ENCODE measurements around the gene ITPA.
"Not testable (repeated sequence)": the region's sequence is repeated elsewhere in the genome, so short reads cannot be mapped to it uniquely, and the experiment has no call there.

Gene ITPA

DNA sequence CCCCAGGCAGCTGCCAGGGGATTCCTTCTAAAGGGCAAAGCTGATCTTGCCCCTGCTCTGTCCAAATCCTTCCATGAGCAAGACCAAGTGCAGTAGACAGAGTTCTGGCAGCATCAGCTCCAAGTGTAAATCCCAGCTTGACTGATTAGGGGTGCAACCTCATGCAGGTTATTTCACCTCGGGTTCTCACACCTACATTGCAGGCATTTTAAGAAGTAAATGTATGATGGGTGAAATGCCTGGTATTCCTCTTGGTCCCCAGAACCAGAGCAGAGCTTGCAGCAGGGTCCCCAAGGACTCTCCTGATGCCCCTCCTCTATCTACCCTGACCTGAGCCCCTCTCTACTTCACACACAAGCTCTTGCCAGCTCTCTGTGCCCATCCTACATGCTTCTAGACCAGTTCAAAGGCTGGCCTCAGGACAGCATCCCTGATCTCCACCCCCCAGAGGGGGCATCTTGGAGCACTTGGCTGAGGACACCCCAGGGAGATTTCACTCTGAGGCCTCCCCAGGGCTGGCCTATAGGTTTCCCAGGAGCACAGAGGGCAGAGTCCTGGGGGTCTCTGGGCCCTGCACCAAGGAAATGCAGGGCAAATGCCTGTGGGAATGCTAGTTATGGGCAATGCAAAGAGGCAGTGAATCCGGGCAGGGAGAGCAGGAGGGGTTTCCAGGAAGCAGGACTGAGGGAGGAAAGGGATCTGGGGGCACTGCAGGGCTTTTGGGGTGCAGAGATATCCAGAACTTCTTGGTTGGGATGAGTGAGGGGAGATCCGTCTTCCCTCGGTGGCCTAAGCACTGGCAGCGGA is 37.0 kb upstream of the ITPA start:
- no peak for DNase-seq (ENCODE audit: low read depth, low spot score)
- H3K4me3 ChIP-seq (ENCODE audit: low read length): peak overlapping the region; percentile 71

DNA sequence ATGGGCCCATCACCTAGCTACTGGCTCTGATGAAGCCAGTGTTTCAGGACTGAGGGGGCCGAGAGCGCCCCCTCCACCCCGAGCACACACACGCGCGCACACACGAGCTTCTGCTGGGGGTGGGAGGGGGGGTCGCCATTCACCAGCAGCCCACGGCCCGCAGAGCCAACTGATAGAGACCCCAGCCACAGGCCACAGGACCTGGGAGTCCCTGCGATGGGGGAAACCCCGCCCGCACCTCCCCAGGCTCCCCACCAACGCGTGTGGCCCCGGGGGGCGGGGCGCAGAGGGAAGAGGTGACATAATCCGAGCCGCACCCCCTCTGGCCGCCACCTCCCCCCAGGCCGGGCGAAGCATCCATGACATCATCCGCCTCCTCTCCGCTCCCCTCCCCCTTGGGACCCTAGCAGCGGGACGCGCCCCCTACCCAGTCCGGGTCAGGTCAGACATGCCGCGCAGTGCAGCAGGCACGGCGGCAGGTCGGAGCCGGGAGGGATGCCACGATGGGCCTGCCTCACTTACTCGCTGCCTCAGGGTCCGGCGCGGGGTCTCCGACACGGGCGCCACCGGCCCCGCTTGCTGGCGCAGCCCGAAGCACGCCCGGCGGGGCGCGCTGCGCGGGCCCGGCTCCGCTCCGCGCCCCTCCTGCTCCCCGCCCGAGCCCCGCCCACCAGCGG is 36.2 kb upstream of the ITPA start, which contains the start of gene LZTS3:
Gene LZTS3 (minus strand): TSS at position 617 of the 677 bp plus-strand sequence. CDS start 6,386 bp downstream, outside the sequence.
- peak; percentile 45 for DNase-seq (ENCODE audit: low read depth, low spot score)

DNA sequence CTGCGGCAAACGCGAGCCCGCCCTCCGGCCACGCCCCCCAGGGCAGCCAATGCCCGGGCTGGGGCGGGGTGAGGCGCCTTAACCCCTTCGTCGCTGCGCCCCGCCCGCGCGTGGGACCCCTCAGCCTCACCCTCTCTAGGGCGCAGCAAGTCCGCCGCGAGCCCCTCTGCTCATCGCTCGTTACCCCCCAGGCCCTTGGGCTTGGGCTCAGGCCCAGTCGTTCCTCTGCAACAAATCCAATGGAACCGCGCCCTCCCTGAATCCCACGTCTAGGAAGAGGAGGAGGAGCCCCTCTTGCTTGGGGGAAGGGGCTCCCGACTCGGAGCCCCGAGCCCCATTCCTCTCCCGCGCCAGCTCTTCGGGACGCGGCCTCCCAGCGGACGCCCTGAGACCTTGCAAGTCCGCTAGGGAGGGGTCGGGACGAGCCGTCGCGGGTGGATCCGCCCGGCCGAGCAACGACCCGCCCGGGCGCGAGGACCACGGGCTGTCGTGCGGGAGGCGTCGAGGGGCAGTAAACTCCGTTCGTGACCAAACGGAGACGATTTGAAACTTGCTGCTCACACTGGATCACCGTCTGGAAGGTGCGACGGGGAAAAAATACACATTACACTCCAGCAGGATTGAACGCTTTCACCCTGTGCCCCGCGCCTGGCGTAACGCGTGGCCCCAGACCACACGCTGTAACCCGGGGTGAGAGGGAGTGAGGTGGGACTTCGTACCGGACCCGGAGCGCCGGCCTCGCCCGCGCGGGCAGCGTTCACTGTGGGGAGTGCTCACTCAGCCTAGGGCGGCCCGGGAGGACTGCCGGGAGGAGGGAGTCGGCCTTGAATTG is 35.5 kb upstream of the ITPA start:
- DNase-seq (ENCODE audit: low read depth, low spot score): peak; percentile 72
- peak overlapping the region; percentile 79 for H3K4me3 ChIP-seq (ENCODE audit: low read length)

More for the DNA sequence above, 36.2 kb upstream of the ITPA start, which contains the start of gene LZTS3:
- peak within 1 kb of the TSS; percentile 79 for H3K4me3 ChIP-seq (ENCODE audit: low read length)

DNA sequence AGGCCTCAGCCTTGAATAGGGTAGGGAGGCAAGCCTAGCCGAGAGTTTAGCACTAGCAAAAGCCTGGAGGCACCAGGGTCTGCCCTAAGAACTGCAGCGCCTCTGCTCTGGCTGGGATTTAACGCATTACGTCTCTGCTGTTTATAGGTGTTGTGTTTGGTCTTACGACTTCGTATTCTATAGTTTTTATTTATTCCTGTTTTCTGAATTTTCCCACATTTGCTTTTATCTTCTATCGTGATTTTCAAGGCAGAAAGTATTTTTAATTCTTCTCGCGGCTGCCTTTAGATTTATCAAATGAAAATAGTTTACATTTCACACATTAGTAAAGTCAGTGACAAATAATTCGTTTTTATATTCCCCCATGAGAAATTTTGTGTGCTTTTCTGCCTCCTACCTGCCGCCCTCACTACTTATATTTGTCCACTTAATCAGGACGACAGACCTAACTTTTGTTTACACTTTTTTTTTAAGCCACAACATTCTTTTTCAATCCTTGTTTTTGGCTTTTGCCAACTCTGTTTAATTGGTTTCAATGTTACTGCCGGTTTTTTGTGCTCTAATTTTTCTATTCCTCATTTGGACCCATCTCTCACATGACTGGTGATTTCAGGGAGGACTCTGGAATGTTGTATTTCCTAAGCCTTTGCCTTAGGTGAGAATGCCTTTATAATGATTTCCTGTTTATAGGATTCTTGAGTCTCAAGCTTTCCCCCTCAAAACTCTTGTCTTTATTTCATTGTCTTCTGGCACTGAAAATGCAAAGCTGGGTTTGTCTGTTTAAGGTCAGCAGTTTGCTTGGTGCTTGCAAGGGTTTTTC is 34.6 kb upstream of the ITPA start:
- peak overlapping the region; percentile 79 for H3K4me3 ChIP-seq (ENCODE audit: low read length)
- no peak for DNase-seq (ENCODE audit: low read depth, low spot score)

DNA sequence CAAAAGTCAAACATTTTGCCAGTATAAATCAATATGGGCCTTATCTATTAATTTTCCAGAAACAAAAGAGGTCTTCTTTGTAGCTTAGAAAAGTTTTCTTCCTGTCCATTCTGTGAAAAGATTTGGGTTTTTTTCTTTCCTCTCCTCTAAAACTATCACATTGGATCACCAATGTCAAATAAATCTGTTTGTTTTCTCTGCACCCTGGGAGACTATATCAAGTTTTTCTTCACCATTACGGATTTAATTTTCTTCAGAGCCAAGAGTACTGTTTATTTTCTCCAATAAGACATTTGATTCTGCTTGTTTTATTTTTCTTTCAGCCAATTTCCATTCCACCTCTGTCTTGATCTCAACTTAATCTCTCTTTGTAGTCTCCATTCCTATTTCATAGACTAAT is 34.0 kb upstream of the ITPA start:
- no peak overlapping the region for H3K4me3 ChIP-seq (ENCODE audit: low read length)
- no peak for DNase-seq (ENCODE audit: low read depth, low spot score)

DNA sequence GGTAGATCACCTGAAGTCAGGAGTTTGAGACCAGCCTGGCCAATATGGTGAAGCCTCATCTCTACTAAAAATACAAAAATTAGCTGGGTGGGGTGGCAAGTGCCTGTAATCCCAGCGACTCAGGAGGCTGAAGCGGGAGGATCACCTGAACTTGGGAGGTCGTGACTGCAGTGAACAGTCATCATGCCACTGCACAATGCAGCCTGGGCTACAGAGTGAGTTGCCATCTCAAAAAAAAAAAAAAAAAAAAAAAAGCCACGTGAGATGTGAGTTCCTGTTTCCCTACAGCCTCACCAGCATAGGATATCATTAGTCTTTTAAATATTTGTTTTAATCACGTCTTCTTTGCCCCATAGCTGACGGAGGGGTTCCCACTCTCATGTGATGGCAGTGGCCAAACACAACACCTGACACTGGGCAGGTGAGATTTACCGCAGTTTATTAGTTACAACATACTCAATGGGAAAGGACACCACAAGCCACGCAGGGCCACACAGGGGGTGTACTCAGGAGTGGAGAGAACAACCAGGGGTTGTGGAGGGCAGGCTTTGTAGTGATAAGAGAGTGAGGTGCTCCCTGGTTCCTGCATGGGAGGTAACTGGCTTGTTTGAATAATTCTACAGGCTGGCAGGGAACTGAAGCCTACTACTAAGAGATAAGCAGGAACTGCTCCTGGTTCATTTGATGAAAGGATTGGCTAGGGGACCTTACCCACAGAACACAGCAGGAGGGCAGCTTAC is 31.4 kb upstream of the ITPA start:
- no peak for DNase-seq (ENCODE audit: low read depth, low spot score)
- no peak overlapping the region for H3K4me3 ChIP-seq (ENCODE audit: low read length)

DNA sequence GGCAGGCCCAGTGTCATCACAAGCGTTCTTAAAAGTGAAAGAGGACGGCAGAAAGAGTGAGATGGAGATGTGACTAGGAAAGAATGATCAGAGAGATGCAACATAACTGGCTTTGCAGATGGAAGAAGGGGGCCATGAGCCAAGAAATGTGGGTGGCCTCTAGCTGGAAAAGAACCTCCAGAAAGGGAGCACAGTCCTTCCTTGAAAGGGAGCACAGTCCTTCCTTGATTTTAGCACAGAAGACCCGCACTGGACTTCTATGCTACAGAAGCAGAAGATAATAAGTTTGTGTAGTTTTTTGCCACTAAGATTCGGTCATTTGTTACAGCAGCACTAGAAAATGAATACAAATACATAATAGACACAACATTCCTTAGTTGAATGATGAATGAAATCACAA is 29.0 kb upstream of the ITPA start:
- H3K4me3 ChIP-seq (ENCODE audit: low read length): no peak overlapping the region
- no peak for DNase-seq (ENCODE audit: low read depth, low spot score)

DNA sequence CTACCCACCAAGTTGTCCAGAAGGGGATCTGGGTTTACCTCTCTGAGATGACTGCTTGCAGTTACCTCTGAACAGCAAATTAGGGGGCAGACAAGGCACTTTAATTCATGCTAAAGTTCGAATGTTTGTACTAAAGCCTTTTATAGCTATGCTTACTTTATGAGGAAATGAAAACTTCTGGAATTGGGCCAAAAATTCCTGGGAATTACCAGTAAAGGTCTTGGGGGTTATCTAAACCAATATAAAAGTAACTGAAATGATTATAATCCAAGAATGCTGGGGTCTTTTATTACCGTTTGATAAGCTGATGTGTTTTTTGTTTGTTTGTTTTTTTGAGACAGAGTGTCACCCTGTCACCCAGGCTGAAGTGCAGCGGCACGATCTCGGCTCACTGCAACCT is 28.0 kb upstream of the ITPA start:
- no peak for DNase-seq (ENCODE audit: low read depth, low spot score)

DNA sequence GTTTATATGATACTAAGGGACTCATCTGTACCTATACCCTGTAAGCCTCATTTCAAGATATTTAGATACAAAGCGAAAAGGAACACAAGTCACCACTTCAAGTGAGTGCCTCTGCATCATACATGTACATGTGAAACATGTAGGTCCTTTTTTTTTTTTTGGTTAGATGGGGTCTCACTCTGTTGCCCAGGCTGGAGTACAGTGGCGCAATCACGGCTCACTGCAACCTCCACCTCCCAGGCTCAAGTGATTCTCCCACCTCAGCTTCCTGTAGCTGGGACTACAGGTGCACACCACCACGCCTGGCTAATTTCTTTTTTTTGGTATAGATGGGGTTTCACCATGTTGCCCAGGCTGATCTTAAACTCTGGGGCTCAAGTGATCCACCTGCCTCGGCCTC is 26.9 kb upstream of the ITPA start:
- DNase-seq (ENCODE audit: low read depth, low spot score); H3K4me3 ChIP-seq (ENCODE audit: low read length): not testable (repeated sequence)

More for the DNA sequence above, 28.0 kb upstream of the ITPA start:
- no peak overlapping the region for H3K4me3 ChIP-seq (ENCODE audit: low read length)

DNA sequence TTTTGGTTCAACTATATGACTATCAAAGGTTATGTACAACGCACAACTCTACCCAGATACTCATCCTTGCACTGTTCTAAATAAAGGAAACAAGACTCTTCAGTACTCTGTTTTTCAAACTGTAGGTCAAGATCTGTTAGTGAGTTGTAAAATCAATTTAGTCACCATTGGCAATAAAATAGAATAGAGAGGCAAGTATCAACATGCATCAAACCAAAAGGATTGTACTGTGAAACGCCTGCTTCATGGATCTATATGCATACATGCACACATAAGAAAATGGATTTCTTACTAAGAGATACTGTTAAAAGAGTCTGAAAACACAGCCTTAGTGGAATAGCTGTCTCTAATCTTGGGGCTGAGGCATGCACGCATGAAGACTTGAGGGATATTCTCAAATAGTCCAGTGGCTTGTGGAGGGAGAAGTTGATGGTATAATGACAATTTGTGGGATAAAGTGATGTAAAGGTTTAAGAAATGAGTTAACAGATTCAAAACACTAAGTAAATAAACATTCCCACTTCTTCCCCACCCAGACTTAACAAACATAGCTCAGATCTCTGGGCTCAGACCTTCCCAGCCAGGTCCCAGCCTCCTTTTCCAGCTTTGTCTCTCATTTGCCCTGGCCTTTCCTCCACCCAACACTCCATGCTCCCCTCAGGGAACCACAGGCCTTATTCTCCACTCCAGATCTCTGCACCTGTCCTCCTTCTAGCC is 25.2 kb upstream of the ITPA start:
- DNase-seq (ENCODE audit: low read depth, low spot score): no peak
- H3K4me3 ChIP-seq (ENCODE audit: low read length): no peak overlapping the region

DNA sequence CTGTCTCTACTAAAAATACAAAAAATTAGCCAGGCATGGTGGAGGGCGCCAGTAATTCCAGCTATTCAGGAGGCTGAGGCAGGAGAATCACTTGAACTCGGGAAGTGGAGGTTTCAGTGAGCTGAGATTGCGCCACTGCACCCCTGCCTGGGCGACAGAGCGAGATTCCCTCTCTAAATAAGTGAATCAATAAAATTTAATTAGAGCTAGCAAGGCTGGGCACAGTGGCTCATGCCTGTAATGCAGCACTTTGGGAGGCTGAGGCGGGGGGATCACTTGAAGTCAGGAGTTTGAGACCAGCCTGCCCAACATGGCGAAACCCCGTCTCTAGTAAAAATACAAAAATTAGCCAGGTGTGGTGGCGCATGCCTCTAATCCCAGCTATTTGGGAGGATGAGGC is 21.4 kb upstream of the ITPA start:
- DNase-seq (ENCODE audit: low read depth, low spot score); H3K4me3 ChIP-seq (ENCODE audit: low read length): not testable (repeated sequence)

DNA sequence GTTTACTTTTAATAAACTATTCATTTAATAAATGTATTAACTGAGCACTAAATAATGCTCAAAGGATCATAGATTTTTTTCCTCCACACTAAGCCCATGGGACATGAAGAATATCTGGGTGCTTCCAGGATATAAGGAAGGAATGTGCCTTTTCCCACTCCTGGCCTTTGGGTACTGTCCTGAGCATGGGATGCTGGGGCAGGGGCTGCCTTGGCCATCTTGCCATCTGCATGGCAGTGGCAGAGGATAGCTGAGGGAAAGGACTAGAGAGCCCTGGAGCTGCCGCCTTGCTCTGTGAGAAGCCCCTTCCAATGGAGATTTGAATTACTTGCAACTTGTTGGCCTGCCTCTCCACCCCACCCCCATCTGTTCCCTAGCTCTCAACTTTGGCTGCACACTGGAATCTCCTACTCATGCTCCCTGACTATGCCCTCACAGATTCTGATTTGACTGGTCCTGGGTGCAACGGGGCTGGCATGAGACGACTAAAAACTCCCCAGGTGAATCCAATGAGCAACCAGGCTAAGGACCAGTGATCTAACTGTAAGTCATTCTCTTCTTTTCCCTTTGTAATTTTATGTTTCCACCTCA is 20.4 kb upstream of the ITPA start:
- DNase-seq (ENCODE audit: low read depth, low spot score): no peak
- no peak overlapping the region for H3K4me3 ChIP-seq (ENCODE audit: low read length)

DNA sequence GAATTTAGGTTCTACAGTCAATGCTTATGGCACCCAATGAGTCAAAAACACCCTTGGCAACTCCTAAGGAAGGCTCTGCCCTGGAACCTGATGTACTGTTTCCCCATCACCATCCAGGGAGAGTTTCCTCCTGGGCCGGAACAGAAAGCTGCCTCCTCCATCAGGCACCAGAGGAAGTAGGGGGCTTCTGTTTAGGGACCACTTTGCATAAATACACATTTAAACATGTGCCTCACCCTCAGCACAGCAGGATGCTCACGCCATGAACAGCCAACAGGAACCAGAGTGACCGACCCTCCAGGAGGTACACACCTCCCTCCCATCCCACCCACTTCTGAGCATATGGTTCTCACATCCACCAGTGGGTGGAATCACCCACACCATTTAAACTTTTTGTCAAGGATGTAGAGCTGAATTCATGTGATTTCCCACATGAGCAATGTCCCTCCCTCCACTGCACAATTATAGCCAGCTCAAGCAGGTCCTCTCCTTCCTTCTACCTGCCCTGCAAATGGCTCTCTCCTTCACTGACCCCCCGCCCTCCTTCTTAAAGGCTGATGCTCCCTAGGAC is 19.7 kb upstream of the ITPA start:
- no peak for DNase-seq (ENCODE audit: low read depth, low spot score)
- H3K4me3 ChIP-seq (ENCODE audit: low read length): no peak overlapping the region

DNA sequence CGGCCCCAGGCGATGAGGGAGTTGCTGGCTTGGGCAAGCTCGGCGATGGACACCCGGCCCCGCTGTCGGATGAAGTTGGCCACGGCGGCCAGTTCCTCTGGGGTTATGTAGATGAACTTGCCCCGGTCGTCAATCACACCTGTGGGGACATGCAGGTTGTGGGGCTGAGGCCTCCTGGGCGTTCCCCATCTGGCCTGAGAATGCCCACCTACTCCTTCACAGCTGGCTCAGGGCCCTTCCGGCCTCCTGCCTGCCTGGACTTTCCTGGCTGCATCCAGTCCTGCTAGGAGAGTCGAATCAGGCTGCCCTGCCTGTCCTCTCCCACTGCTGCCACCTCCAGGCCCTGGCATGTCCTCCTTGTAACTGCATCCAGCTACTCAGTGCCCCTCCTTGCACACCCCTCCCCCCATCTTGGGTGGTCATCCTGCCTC is 18.6 kb upstream of the ITPA start:
- H3K4me3 ChIP-seq (ENCODE audit: low read length): no peak overlapping the region
- DNase-seq (ENCODE audit: low read depth, low spot score): no peak

DNA sequence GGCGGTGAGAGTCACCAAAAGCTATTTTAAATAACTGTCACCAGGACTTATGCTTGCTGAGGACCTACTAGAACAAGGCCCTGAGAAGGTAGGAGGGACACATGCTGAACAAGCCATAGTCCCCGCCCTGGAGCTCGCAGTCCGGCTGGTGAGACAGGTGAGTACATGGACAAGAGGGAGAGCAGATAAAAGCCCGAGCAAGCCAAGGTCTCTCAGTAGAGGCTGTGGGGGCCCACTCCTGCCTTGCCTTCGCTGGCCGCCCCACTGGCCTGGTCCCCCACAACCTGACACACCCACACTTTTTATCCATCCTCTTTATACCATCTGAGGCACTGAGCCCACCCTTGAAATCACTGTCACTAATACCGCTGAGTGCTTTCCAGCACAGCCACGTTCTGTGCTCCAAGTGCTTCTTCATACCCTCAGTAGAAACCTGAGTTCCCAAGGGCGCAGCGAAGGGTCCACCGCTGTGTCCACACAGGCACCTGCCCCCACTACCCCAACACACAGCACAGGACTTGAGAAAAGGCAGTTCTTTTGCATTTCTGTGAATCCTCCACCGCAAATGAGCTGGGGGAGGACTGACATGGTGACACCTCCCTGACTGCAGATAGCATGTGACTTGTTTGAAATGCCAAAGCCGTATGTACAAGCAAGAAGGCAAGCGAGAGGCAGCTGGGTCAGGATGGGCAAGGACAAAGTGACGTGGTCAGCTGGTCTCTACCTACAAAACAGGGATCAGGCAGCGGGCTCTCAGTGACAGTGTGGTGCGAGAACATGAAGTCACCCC is 16.9 kb upstream of the ITPA start:
- no peak for DNase-seq (ENCODE audit: low read depth, low spot score)

More for the DNA sequence above, 16.9 kb upstream of the ITPA start:
- no peak overlapping the region for H3K4me3 ChIP-seq (ENCODE audit: low read length)
